K562 (cell line): ENCODE data around the gene IL4I1.

Experiments
- ADNP ChIP-seq: fragments of 200-800 bp; sonication (Bioruptor generic); IDR thresholded peaks from 2 replicates; pipeline ENCODE4 v1.6.1; 2016; ENCODE audit warnings: missing genetic modification characterization, missing compliant biosample characterization
- ATF2 ChIP-seq: sonication (generic); formaldehyde crosslinking; IDR thresholded peaks from 2 replicates; pipeline ENCODE4 v1.8.1; 2022; ENCODE audit warnings: missing genetic modification reagents
- CTCF ChIP-seq, 3 experiments: IDR thresholded peaks in 2 of 3; conservative IDR thresholded peaks in 1 of 3; 2 replicates each; pipeline ENCODE4 v1.5.1; 2011 to 2012; ENCODE audit warnings: low read length in 3 of 3, mild to moderate bottlenecking in 3 of 3, control low read depth in 2 of 3, improper control_type of control experiment in 1 of 3, inconsistent platforms in 1 of 3, low read depth in 1 of 3, mixed read lengths in 1 of 3, moderate library complexity in 1 of 3; ENCODE audit not compliant: insufficient read depth in 2 of 3
- HCFC1 ChIP-seq: IDR thresholded peaks from 2 replicates; pipeline ENCODE4 v1.6.1; 2012; ENCODE audit warnings: low read depth, low read length, improper control_type of control experiment
- NFE2L1 ChIP-seq: fragments of 450-650 bp; IDR thresholded peaks from 2 replicates; pipeline ENCODE4 v1.6.1; 2016; ENCODE audit warnings: missing genetic modification characterization, low read depth, mild to moderate bottlenecking, missing compliant biosample characterization, moderate library complexity, borderline replicate concordance
- NFRKB ChIP-seq: fragments of 450-650 bp; IDR thresholded peaks from 2 replicates; pipeline ENCODE4 v1.6.1; 2016; ENCODE audit warnings: low read depth
- ZHX1 ChIP-seq: fragments of 150-350 bp; conservative IDR thresholded peaks from 2 replicates; pipeline ENCODE4 v1.6.1; 2014; ENCODE audit warnings: low read length
- ZNF583 ChIP-seq: fragments of 250-450 bp; sonication (Bioruptor Pico); IDR thresholded peaks from 2 replicates; pipeline ENCODE4 v1.4.0; 2020
- ZNF740 ChIP-seq, 3 experiments: fragments of 200-800 bp in 1 of 3; sonication (Bioruptor generic) in 1 of 3; sonication (generic) in 1 of 3; formaldehyde crosslinking in 1 of 3; IDR thresholded peaks; 2 replicates each; pipeline versions ENCODE4 v1.6.1 to v1.8.0; 2016 to 2022; ENCODE audit warnings: mild to moderate bottlenecking in 2 of 3, missing compliant biosample characterization in 2 of 3, missing genetic modification characterization in 2 of 3, missing genetic modification reagents in 1 of 3
- ZNF830 ChIP-seq: fragments of 250-450 bp; sonication (Bioruptor Pico); IDR thresholded peaks from 2 replicates; pipeline ENCODE4 v1.5.0; 2021; ENCODE audit warnings: mild to moderate bottlenecking

- no peak for TF ChIP-seq ZNF583 (CRISPR knock-in tag)
- no peak for TF ChIP-seq ZNF740 (CRISPR knock-in tag; IDR thresholded peaks at IDR 0.05)
- no peak for TF ChIP-seq ZNF740 (tag; IDR thresholded peaks at IDR 0.05)
- no peak for TF ChIP-seq HCFC1
- TF ChIP-seq ADNP (tag) = no peak
- TF ChIP-seq NFRKB = no peak
- no peak for TF ChIP-seq ATF2 (CRISPR knock-in tag)
- no peak for TF ChIP-seq ZHX1
- no peak for TF ChIP-seq ZNF830 (CRISPR knock-in tag)
- no peak for TF ChIP-seq CTCF (IDR thresholded peaks at IDR 0.05 in 2 of 3, conservative IDR thresholded peaks at IDR 0.05 in 1 of 3; ENCODE audit: insufficient read depth in 2 of 3, low read depth in 1 of 3, low read length in 3 of 3)
- TF ChIP-seq NFE2L1 (tag) = no peak
Observed at GRCh38 chr19:49938662-49939061, 42.0 kb upstream of the IL4I1 start.
